Kidney capillary endothelial cell (primary cell): ENCODE measurements around the gene STAP2.
"Not testable (repeated sequence)": the region's sequence is repeated elsewhere in the genome, so short reads cannot be mapped to it uniquely, and the experiment has no call there.

ENCODE experiments used
- DNase-seq: peaks from one replicate; pipeline ENCODE4 v3.0.0-alpha.2; 2018; ENCODE audit warnings: low spot score

STAP2 gene

GRCh38 chr19:4298810-4299550 lies 39.6 kb downstream of the STAP2 start:
- no peak for DNase-seq

GRCh38 chr19:4297901-4298809 lies 40.5 kb downstream of the STAP2 start:
- no peak for DNase-seq

GRCh38 chr19:4295972-4296771 lies 42.5 kb downstream of the STAP2 start:
- DNase-seq: no peak

GRCh38 chr19:4294389-4294788 lies 44.2 kb downstream of the STAP2 start:
- no peak for DNase-seq

GRCh38 chr19:4292515-4292914 lies 46.1 kb downstream of the STAP2 start:
- no peak for DNase-seq

- no peak for DNase-seq
These were observed 47.4 kb downstream of the STAP2 start for GRCh38 chr19:4291184-4291732.

GRCh38 chr19:4288091-4288777 lies 50.4 kb downstream of the STAP2 start:
- DNase-seq: no peak

- DNase-seq: not testable (repeated sequence)
These were observed 52.5 kb downstream of the STAP2 start for GRCh38 chr19:4286141-4286540.

GRCh38 chr19:4284974-4285373 lies 53.7 kb downstream of the STAP2 start:
- no peak for DNase-seq

GRCh38 chr19:4284176-4284958 lies 54.3 kb downstream of the STAP2 start:
- DNase-seq: no peak

- no peak for DNase-seq
These were observed 58.9 kb downstream of the STAP2 start for GRCh38 chr19:4279530-4280422.

- DNase-seq: no peak
These were observed 59.4 kb downstream of the STAP2 start for GRCh38 chr19:4279267-4279529.

GRCh38 chr19:4278419-4279266 lies 60.0 kb downstream of the STAP2 start, which contains the start of gene SHD:
Gene SHD (plus strand): TSS chr19:4279266. CDS start chr19:4280064, 798 bp downstream.
- no peak for DNase-seq

- DNase-seq: no peak
These were observed 60.6 kb downstream of the STAP2 start for GRCh38 chr19:4278010-4278409.

- DNase-seq: no peak
These were observed 61.4 kb downstream of the STAP2 start for GRCh38 chr19:4277191-4277696.

- not testable (repeated sequence) for DNase-seq
These were observed 64.3 kb downstream of the STAP2 start for GRCh38 chr19:4274321-4274686.
